GM23338 (cell line): Measurements from ENCODE around the gene CDH12. TPM values are rescaled to one million over a fixed set of nuclear protein-coding genes. Genes with fewer than 3 reads are reported as not detected.

Experiments
- ATAC-seq: fragments of 200-7000 bp; cut with Tn5 transposase; 3 replicates; pipeline ENCODE4 v1.9.1; 2020
- DNase-seq: peaks from one replicate; pipeline ENCODE4 v3.0.0-alpha.2; 2015; ENCODE audit warnings: low spot score
- H2AFZ ChIP-seq: fragments of 200-600 bp; sonication (generic); 2 replicates; pipeline ENCODE4 v1.8.0; 2016; ENCODE audit warnings: antibody characterized with exemption, mild to moderate bottlenecking, moderate library complexity
- H3F3A ChIP-seq: fragments of 200-600 bp; sonication (generic); replicated peaks from 2 replicates; pipeline ENCODE4 v1.8.0; 2017; ENCODE audit warnings: antibody characterized with exemption, mixed run types, low read depth
- H3K27ac ChIP-seq: fragments of 200-600 bp; sonication (generic); 2 replicates; pipeline ENCODE4 v1.6.1; 2016; ENCODE audit warnings: low read depth
- H3K27me3 ChIP-seq: fragments of 200-600 bp; sonication (generic); 2 replicates; pipeline ENCODE4 v1.8.0; 2016; ENCODE audit warnings: mild to moderate bottlenecking, mixed run types, moderate library complexity; ENCODE audit not compliant: insufficient read depth
- H3K36me3 ChIP-seq: fragments of 200-600 bp; sonication (generic); 2 replicates; pipeline ENCODE4 v1.8.0; 2016; ENCODE audit warnings: mild to moderate bottlenecking; ENCODE audit not compliant: insufficient read depth
- H3K4me1 ChIP-seq: fragments of 200-600 bp; sonication (generic); 2 replicates; pipeline ENCODE4 v1.8.0; 2016; ENCODE audit warnings: mild to moderate bottlenecking, moderate library complexity; ENCODE audit not compliant: insufficient read depth
- H3K4me2 ChIP-seq: fragments of 200-600 bp; sonication (generic); 2 replicates; pipeline ENCODE4 v1.7.1; 2017; ENCODE audit warnings: mixed run types
- H3K4me3 ChIP-seq: fragments of 200-600 bp; sonication (generic); 2 replicates; pipeline ENCODE4 v1.6.1; 2016; ENCODE audit warnings: mixed run types
- H3K79me2 ChIP-seq: fragments of 200-600 bp; sonication (generic); replicated peaks from 2 replicates; pipeline ENCODE4 v1.8.0; 2017; ENCODE audit warnings: mild to moderate bottlenecking; ENCODE audit not compliant: insufficient read depth
- H3K9me2 ChIP-seq: fragments of 200-600 bp; sonication (generic); 2 replicates; pipeline ENCODE4 v1.8.0; 2017; ENCODE audit not compliant: insufficient read depth
- H4K20me1 ChIP-seq: fragments of 200-600 bp; sonication (generic); replicated peaks from 2 replicates; pipeline ENCODE4 v1.8.0; 2017; ENCODE audit warnings: mild to moderate bottlenecking; ENCODE audit not compliant: insufficient read depth
- H3K27ac Mint-ChIP-seq: 2 replicates; pipeline ENCODE4 v1.8.0; 2020; ENCODE audit warnings: inconsistent platforms, mild to moderate bottlenecking, moderate library complexity, mixed read lengths
- H3K27me3 Mint-ChIP-seq: 3 replicates; pipeline ENCODE4 v1.8.0; 2022; ENCODE audit warnings: low read depth, mild to moderate bottlenecking, moderate library complexity, mixed read lengths, inconsistent platforms; ENCODE audit not compliant: insufficient read depth, poor library complexity
- H3K36me3 Mint-ChIP-seq: 3 replicates; pipeline ENCODE4 v1.8.0; 2021; ENCODE audit warnings: low read depth, mild to moderate bottlenecking, inconsistent platforms, moderate library complexity, mixed read lengths
- H3K4me1 Mint-ChIP-seq: 3 replicates; pipeline ENCODE4 v1.8.0; 2020; ENCODE audit warnings: mild to moderate bottlenecking, inconsistent platforms, mixed read lengths
- H3K4me3 Mint-ChIP-seq: 3 replicates; pipeline ENCODE4 v1.8.0; 2021; ENCODE audit warnings: moderate library complexity, mild to moderate bottlenecking, inconsistent platforms, mixed read lengths
- H3K9me3 Mint-ChIP-seq: 3 replicates; pipeline ENCODE4 v1.8.0; 2020; ENCODE audit warnings: moderate library complexity, mild to moderate bottlenecking, inconsistent platforms, mixed read lengths
- CREB1 ChIP-seq: fragments of 250-450 bp; sonication (Bioruptor Pico); IDR thresholded peaks from 2 replicates; pipeline ENCODE4 v1.5.0; 2020; ENCODE audit warnings: low read depth, mild to moderate bottlenecking, moderate library complexity
- EZH2 ChIP-seq: fragments of 200-600 bp; sonication (generic); IDR thresholded peaks from one replicate; pipeline ENCODE4 v1.8.0; 2017; ENCODE audit warnings: antibody characterized with exemption, mild to moderate bottlenecking, low read depth; ENCODE audit not compliant: unreplicated experiment
- EZH2phosphoT487 ChIP-seq: fragments of 200-600 bp; sonication (generic); IDR thresholded peaks from one replicate; pipeline ENCODE4 v1.8.1; 2018; ENCODE audit warnings: antibody characterized with exemption; ENCODE audit not compliant: unreplicated experiment
- JUNB ChIP-seq: IDR thresholded peaks from one replicate; pipeline ENCODE4 v1.6.1; 2016; ENCODE audit warnings: antibody characterized with exemption; ENCODE audit not compliant: unreplicated experiment
- NANOG ChIP-seq: IDR thresholded peaks from 2 replicates; pipeline ENCODE4 v1.6.1; 2016; ENCODE audit warnings: antibody characterized with exemption, borderline replicate concordance
- POLR2AphosphoS5 ChIP-seq: IDR thresholded peaks from 2 replicates; pipeline ENCODE4 v1.6.1; 2016; ENCODE audit warnings: antibody characterized with exemption, low read depth
- STAT1 ChIP-seq: IDR thresholded peaks from one replicate; pipeline ENCODE4 v1.6.1; 2016; ENCODE audit warnings: antibody characterized with exemption; ENCODE audit not compliant: unreplicated experiment
- ZNF114 ChIP-seq: fragments of 250-450 bp; sonication (Bioruptor Pico); IDR thresholded peaks from 2 replicates; pipeline ENCODE4 v1.5.0; 2020; ENCODE audit warnings: mild to moderate bottlenecking, moderate library complexity
- ZNF331 ChIP-seq: fragments of 250-450 bp; sonication (Bioruptor Pico); IDR thresholded peaks from 2 replicates; pipeline ENCODE4 v1.5.0; 2020; ENCODE audit warnings: low read depth, mild to moderate bottlenecking, moderate library complexity
- polyA plus RNA-seq: library from polyadenylated mRNA; unstranded; fragments of >200 nt; fragmentation: Nextera tagmentation; extraction: Ambion mirVana; gene quantifications from 2 replicates; pipeline ENCODE4 v1.2.1, GENCODE V29; 2016
- total RNA-seq: library from RNA; depleted of rRNA; stranded (reverse); fragments of >200 nt; shearing (Covaris generic); gene quantifications from 2 replicates; pipeline ENCODE4 v1.2.3, GENCODE V29; 2014
- TF ChIP-seq, protein P1 (sequence below): IDR thresholded peaks from 2 replicates; pipeline ENCODE4 v1.6.1; 2016; ENCODE audit warnings: antibody characterized with exemption
- TF ChIP-seq, protein P2 (sequence below), 2 experiments: fragments of 200-600 bp in 1 of 2; sonication (generic) in 1 of 2; conservative IDR thresholded peaks; 2 replicates each; pipeline versions ENCODE4 v1.5.1 to v1.6.1; 2016 to 2017; ENCODE audit warnings: antibody characterized with exemption in 2 of 2, low read depth in 2 of 2, mild to moderate bottlenecking in 2 of 2, moderate library complexity in 1 of 2
- TF ChIP-seq, protein P3 (sequence below): IDR thresholded peaks from one replicate; pipeline ENCODE4 v1.6.1; 2018; ENCODE audit warnings: antibody characterized with exemption; ENCODE audit not compliant: unreplicated experiment
- TF ChIP-seq, protein P4 (sequence below): fragments of 250-450 bp; sonication (Bioruptor Pico); IDR thresholded peaks from 2 replicates; pipeline ENCODE4 v1.5.0; 2020; ENCODE audit warnings: mild to moderate bottlenecking, moderate library complexity

Gene CDH12
- total and polyA plus RNA-seq, 2 experiments from 2014 or later: not detected

DNA sequence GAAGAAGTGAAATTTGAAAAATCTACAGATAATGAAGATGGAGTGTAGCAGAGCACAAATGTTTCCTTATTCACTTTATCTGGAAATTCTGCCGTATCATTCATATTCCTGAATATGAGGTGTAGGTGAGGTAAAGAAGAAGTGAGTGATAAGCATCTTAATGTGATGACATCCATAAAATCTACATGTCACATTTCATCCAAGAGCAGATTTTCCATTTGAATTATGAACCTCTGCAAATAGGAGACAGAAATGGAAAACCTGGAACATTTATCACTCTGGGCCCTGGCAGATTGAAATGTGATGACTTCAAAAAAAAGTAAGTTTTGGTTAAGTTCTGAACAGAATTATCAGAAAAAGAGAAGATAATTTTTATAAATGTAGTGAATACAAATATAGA, 240.2 kb downstream of the CDH12 start:
- Mint-ChIP-seq H3K9me3 (peaks cover 9% of the 10 kb centered on the region; the same call in 2 of the 3 replicates), H3K4me1 (no peaks in the 10 kb centered on the region), H3K4me3 (no peak overlapping the region), H3K36me3 (peaks cover 12% of the 10 kb centered on the region; the same call in 2 of the 3 replicates), H3K27me3 (no peaks in the 10 kb centered on the region), H3K27ac (no peak overlapping the region)
- H3K27ac ChIP-seq: no peak overlapping the region
- DNase-seq: no peak
- H3K9me2 ChIP-seq: no peaks in the 10 kb centered on the region
- no peak for TF ChIP-seq JUNB
- no peak for TF ChIP-seq EZH2phosphoT487
- TF ChIP-seq, protein P1, sequence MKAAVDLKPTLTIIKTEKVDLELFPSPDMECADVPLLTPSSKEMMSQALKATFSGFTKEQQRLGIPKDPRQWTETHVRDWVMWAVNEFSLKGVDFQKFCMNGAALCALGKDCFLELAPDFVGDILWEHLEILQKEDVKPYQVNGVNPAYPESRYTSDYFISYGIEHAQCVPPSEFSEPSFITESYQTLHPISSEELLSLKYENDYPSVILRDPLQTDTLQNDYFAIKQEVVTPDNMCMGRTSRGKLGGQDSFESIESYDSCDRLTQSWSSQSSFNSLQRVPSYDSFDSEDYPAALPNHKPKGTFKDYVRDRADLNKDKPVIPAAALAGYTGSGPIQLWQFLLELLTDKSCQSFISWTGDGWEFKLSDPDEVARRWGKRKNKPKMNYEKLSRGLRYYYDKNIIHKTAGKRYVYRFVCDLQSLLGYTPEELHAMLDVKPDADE: no peak
- TF ChIP-seq, protein P2, sequence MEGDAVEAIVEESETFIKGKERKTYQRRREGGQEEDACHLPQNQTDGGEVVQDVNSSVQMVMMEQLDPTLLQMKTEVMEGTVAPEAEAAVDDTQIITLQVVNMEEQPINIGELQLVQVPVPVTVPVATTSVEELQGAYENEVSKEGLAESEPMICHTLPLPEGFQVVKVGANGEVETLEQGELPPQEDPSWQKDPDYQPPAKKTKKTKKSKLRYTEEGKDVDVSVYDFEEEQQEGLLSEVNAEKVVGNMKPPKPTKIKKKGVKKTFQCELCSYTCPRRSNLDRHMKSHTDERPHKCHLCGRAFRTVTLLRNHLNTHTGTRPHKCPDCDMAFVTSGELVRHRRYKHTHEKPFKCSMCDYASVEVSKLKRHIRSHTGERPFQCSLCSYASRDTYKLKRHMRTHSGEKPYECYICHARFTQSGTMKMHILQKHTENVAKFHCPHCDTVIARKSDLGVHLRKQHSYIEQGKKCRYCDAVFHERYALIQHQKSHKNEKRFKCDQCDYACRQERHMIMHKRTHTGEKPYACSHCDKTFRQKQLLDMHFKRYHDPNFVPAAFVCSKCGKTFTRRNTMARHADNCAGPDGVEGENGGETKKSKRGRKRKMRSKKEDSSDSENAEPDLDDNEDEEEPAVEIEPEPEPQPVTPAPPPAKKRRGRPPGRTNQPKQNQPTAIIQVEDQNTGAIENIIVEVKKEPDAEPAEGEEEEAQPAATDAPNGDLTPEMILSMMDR (conservative IDR thresholded peaks at IDR 0.05; ENCODE audit: low read depth in 2 of 2): no peak
- TF ChIP-seq ZNF331 (CRISPR knock-in tag): no peak
- TF ChIP-seq CREB1 (CRISPR knock-in tag): no peak
- TF ChIP-seq NANOG: no peak
- TF ChIP-seq, protein P3, sequence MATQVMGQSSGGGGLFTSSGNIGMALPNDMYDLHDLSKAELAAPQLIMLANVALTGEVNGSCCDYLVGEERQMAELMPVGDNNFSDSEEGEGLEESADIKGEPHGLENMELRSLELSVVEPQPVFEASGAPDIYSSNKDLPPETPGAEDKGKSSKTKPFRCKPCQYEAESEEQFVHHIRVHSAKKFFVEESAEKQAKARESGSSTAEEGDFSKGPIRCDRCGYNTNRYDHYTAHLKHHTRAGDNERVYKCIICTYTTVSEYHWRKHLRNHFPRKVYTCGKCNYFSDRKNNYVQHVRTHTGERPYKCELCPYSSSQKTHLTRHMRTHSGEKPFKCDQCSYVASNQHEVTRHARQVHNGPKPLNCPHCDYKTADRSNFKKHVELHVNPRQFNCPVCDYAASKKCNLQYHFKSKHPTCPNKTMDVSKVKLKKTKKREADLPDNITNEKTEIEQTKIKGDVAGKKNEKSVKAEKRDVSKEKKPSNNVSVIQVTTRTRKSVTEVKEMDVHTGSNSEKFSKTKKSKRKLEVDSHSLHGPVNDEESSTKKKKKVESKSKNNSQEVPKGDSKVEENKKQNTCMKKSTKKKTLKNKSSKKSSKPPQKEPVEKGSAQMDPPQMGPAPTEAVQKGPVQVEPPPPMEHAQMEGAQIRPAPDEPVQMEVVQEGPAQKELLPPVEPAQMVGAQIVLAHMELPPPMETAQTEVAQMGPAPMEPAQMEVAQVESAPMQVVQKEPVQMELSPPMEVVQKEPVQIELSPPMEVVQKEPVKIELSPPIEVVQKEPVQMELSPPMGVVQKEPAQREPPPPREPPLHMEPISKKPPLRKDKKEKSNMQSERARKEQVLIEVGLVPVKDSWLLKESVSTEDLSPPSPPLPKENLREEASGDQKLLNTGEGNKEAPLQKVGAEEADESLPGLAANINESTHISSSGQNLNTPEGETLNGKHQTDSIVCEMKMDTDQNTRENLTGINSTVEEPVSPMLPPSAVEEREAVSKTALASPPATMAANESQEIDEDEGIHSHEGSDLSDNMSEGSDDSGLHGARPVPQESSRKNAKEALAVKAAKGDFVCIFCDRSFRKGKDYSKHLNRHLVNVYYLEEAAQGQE: no peak
- TF ChIP-seq ZNF114: no peak
- no peak for TF ChIP-seq POLR2AphosphoS5
- TF ChIP-seq EZH2: no peak
- no peak for TF ChIP-seq STAT1
- TF ChIP-seq, protein P4, sequence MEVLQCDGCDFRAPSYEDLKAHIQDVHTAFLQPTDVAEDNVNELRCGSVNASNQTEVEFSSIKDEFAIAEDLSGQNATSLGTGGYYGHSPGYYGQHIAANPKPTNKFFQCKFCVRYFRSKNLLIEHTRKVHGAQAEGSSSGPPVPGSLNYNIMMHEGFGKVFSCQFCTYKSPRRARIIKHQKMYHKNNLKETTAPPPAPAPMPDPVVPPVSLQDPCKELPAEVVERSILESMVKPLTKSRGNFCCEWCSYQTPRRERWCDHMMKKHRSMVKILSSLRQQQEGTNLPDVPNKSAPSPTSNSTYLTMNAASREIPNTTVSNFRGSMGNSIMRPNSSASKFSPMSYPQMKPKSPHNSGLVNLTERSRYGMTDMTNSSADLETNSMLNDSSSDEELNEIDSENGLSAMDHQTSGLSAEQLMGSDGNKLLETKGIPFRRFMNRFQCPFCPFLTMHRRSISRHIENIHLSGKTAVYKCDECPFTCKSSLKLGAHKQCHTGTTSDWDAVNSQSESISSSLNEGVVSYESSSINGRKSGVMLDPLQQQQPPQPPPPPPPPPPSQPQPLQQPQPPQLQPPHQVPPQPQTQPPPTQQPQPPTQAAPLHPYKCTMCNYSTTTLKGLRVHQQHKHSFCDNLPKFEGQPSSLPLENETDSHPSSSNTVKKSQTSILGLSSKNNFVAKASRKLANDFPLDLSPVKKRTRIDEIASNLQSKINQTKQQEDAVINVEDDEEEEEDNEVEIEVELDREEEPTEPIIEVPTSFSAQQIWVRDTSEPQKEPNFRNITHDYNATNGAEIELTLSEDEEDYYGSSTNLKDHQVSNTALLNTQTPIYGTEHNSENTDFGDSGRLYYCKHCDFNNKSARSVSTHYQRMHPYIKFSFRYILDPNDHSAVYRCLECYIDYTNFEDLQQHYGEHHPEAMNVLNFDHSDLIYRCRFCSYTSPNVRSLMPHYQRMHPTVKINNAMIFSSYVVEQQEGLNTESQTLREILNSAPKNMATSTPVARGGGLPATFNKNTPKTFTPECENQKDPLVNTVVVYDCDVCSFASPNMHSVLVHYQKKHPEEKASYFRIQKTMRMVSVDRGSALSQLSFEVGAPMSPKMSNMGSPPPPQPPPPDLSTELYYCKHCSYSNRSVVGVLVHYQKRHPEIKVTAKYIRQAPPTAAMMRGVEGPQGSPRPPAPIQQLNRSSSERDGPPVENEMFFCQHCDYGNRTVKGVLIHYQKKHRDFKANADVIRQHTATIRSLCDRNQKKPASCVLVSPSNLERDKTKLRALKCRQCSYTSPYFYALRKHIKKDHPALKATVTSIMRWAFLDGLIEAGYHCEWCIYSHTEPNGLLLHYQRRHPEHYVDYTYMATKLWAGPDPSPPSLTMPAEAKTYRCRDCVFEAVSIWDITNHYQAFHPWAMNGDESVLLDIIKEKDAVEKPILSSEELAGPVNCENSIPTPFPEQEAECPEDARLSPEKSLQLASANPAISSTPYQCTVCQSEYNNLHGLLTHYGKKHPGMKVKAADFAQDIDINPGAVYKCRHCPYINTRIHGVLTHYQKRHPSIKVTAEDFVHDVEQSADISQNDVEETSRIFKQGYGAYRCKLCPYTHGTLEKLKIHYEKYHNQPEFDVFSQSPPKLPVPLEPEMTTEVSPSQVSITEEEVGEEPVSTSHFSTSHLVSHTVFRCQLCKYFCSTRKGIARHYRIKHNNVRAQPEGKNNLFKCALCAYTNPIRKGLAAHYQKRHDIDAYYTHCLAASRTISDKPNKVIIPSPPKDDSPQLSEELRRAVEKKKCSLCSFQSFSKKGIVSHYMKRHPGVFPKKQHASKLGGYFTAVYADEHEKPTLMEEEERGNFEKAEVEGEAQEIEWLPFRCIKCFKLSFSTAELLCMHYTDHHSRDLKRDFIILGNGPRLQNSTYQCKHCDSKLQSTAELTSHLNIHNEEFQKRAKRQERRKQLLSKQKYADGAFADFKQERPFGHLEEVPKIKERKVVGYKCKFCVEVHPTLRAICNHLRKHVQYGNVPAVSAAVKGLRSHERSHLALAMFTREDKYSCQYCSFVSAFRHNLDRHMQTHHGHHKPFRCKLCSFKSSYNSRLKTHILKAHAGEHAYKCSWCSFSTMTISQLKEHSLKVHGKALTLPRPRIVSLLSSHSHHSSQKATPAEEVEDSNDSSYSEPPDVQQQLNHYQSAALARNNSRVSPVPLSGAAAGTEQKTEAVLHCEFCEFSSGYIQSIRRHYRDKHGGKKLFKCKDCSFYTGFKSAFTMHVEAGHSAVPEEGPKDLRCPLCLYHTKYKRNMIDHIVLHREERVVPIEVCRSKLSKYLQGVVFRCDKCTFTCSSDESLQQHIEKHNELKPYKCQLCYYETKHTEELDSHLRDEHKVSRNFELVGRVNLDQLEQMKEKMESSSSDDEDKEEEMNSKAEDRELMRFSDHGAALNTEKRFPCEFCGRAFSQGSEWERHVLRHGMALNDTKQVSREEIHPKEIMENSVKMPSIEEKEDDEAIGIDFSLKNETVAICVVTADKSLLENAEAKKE (CRISPR knock-in tag): no peak
- no peak overlapping the region for H3K4me2 ChIP-seq
- ATAC-seq: no peak
- H3F3A ChIP-seq: no peaks in the 10 kb centered on the region
- no peaks in the 10 kb centered on the region for H3K36me3 ChIP-seq
- no peaks in the 10 kb centered on the region for H3K4me1 ChIP-seq
- H3K79me2 ChIP-seq: no peaks in the 10 kb centered on the region
- no peaks in the 10 kb centered on the region for H4K20me1 ChIP-seq
- H3K27me3 ChIP-seq: no peaks in the 10 kb centered on the region
- H3K4me3 ChIP-seq: no peak overlapping the region
- no peak overlapping the region for H2AFZ ChIP-seq
